HepG2 (cell line): ENCODE results near the gene TMEM225B. TPM values are rescaled to one million over a fixed set of nuclear protein-coding genes. Genes with fewer than 3 reads are reported as not detected.
A peak's percentile ranks its signal among the peaks of the same experiment; 100 is the strongest.

ENCODE experiments used
- DNMT1 ChIP-seq: sonication (generic); formaldehyde crosslinking; IDR thresholded peaks from 2 replicates; pipeline ENCODE4 v1.5.1; 2020; ENCODE audit warnings: mild to moderate bottlenecking, missing genetic modification reagents
- GZF1 ChIP-seq: sonication (generic); formaldehyde crosslinking; IDR thresholded peaks from 2 replicates; pipeline ENCODE4 v1.5.1; 2020; ENCODE audit warnings: mild to moderate bottlenecking, missing genetic modification reagents
- HNRNPLL ChIP-seq: fragments of 200-400 bp; formaldehyde crosslinking; IDR thresholded peaks from 2 replicates; pipeline ENCODE4 v1.6.1; 2017; ENCODE audit warnings: mild to moderate bottlenecking, low read depth, low read length; ENCODE audit not compliant: poor library complexity, severe bottlenecking
- ISL2 ChIP-seq: sonication (generic); formaldehyde crosslinking; IDR thresholded peaks from 2 replicates; pipeline ENCODE4 v1.5.0; 2020; ENCODE audit warnings: missing genetic modification reagents
- JUN ChIP-seq: sonication (generic); formaldehyde crosslinking; IDR thresholded peaks from 2 replicates; pipeline ENCODE4 v1.4.0; 2020; ENCODE audit warnings: mild to moderate bottlenecking, missing genetic modification reagents
- KLF9 ChIP-seq: IDR thresholded peaks from 2 replicates; pipeline ENCODE4 v1.6.1; 2016; ENCODE audit warnings: low read depth
- MAFG ChIP-seq: sonication (generic); formaldehyde crosslinking; IDR thresholded peaks from 2 replicates; pipeline ENCODE4 v1.5.1; 2020; ENCODE audit warnings: mild to moderate bottlenecking, missing genetic modification reagents
- MIXL1 ChIP-seq: IDR thresholded peaks from 2 replicates; pipeline ENCODE4 v1.6.1; 2016
- POLR2A ChIP-seq, 2 experiments: IDR thresholded peaks; 2 replicates each; pipeline ENCODE4 v1.6.1; 2011; ENCODE audit warnings: low read depth in 2 of 2, low read length in 2 of 2, mild to moderate bottlenecking in 1 of 2, moderate library complexity in 1 of 2; ENCODE audit not compliant: insufficient read depth in 1 of 2
- SOX6 ChIP-seq, 2 experiments: fragments of 450-650 bp in 1 of 2; sonication (generic) in 1 of 2; formaldehyde crosslinking in 1 of 2; IDR thresholded peaks; 2 replicates each; pipeline versions ENCODE4 v1.4.0 to v1.6.1; 2017 to 2020; ENCODE audit warnings: antibody characterized with exemption in 1 of 2, mild to moderate bottlenecking in 1 of 2, missing genetic modification reagents in 1 of 2
- ZFP36L1 ChIP-seq: sonication (generic); formaldehyde crosslinking; IDR thresholded peaks from 2 replicates; pipeline ENCODE4 v1.8.0; 2022; ENCODE audit warnings: mild to moderate bottlenecking, missing genetic modification reagents, moderate library complexity
- ZKSCAN5 ChIP-seq: sonication (generic); formaldehyde crosslinking; IDR thresholded peaks from 2 replicates; pipeline ENCODE4 v1.5.1; 2020; ENCODE audit warnings: mild to moderate bottlenecking, missing genetic modification reagents
- ZNF138 ChIP-seq: sonication (generic); formaldehyde crosslinking; IDR thresholded peaks from 2 replicates; pipeline ENCODE4 v1.5.0; 2020; ENCODE audit warnings: mild to moderate bottlenecking, low read depth, missing genetic modification reagents
- ZNF17 ChIP-seq: sonication (generic); formaldehyde crosslinking; IDR thresholded peaks from 2 replicates; pipeline ENCODE4 v1.5.0; 2020; ENCODE audit warnings: mild to moderate bottlenecking, missing genetic modification reagents
- ZNF18 ChIP-seq: sonication (generic); formaldehyde crosslinking; IDR thresholded peaks from 2 replicates; pipeline ENCODE4 v1.8.0; 2022; ENCODE audit warnings: mild to moderate bottlenecking, missing genetic modification reagents; ENCODE audit not compliant: insufficient replicate concordance
- ZNF180 ChIP-seq: sonication (generic); formaldehyde crosslinking; IDR thresholded peaks from 2 replicates; pipeline ENCODE4 v1.4.0; 2020; ENCODE audit warnings: low read depth, missing genetic modification reagents, borderline replicate concordance
- ZNF251 ChIP-seq: sonication (generic); formaldehyde crosslinking; IDR thresholded peaks from 2 replicates; pipeline ENCODE4 v1.9.0; 2021; ENCODE audit warnings: mild to moderate bottlenecking, missing genetic modification reagents
- ZNF678 ChIP-seq: sonication (generic); formaldehyde crosslinking; IDR thresholded peaks from 2 replicates; pipeline ENCODE4 v1.4.0; 2020; ENCODE audit warnings: mild to moderate bottlenecking, missing genetic modification reagents
- ZNF703 ChIP-seq: sonication (generic); formaldehyde crosslinking; IDR thresholded peaks from 2 replicates; pipeline ENCODE4 v1.5.1; 2020; ENCODE audit warnings: missing genetic modification reagents, mild to moderate bottlenecking, moderate library complexity, borderline replicate concordance
- ZNF788 ChIP-seq: sonication (generic); formaldehyde crosslinking; IDR thresholded peaks from 2 replicates; pipeline ENCODE4 v1.5.0; 2020; ENCODE audit warnings: mild to moderate bottlenecking, missing genetic modification reagents, borderline replicate concordance
- polyA plus RNA-seq, 8 experiments: library from polyadenylated mRNA; depleted of rRNA in 3 of 8; stranded (reverse) in 7 of 8; unstranded in 1 of 8; fragments of >200 nt; fragmentation: Illumina TruSeq in 4 of 8; extraction: Trizol in 4 of 8; gene quantifications; 2 replicates each; pipeline versions ENCODE4 v1.2.1 to v1.2.3, GENCODE V29; 2011 to 2016; ENCODE audit warnings: low read depth in 4 of 8, missing spikeins in 1 of 8, mixed read lengths in 1 of 8; ENCODE audit not compliant: insufficient read depth in 1 of 8
- total RNA-seq, 5 experiments: library from RNA; depleted of rRNA; stranded (reverse); fragments of >200 nt; fragmentation: Illumina TruSeq; extraction: Trizol; gene quantifications; 2 replicates each; pipeline ENCODE4 v1.2.3, GENCODE V29; 2016; ENCODE audit warnings: low read depth in 1 of 5
- TF ChIP-seq, protein P1 (sequence below): IDR thresholded peaks from 2 replicates; pipeline ENCODE4 v1.4.0; 2020; ENCODE audit warnings: mild to moderate bottlenecking, missing genetic modification reagents
- TF ChIP-seq, protein P2 (sequence below): sonication (generic); formaldehyde crosslinking; IDR thresholded peaks from 2 replicates; pipeline ENCODE4 v1.5.0; 2020; ENCODE audit warnings: missing genetic modification reagents
- TF ChIP-seq, protein P3 (sequence below): sonication (generic); formaldehyde crosslinking; IDR thresholded peaks from 2 replicates; pipeline ENCODE4 v1.4.0; 2020; ENCODE audit warnings: mild to moderate bottlenecking, missing genetic modification reagents

Gene TMEM225B
- total and polyA plus RNA-seq, 2 of the 13 experiments (the other 11 are each of a cell fraction or from before 2014, with no cell fraction given) = 0.78 to 0.95 TPM

- TF ChIP-seq ZNF788 = peak; percentile 63
- no peak for TF ChIP-seq MAFG
- TF ChIP-seq ZNF251 (CRISPR knock-in tag) = no peak
- TF ChIP-seq ZNF17 (CRISPR knock-in tag) = no peak
- TF ChIP-seq HNRNPLL = peak; percentile 50
- no peak; the same call in 1 of the 2 replicates for TF ChIP-seq MIXL1
- TF ChIP-seq ISL2 (CRISPR knock-in tag) = peak; percentile 34; the same call in 1 of the 2 replicates
- TF ChIP-seq POLR2A (IDR thresholded peaks at IDR 0.05; ENCODE audit: insufficient read depth in 1 of 2, low read depth in 2 of 2, low read length in 2 of 2) = peak; percentile 67 to 94
- TF ChIP-seq ZFP36L1 (CRISPR knock-in tag) = no peak
- TF ChIP-seq, protein P1, sequence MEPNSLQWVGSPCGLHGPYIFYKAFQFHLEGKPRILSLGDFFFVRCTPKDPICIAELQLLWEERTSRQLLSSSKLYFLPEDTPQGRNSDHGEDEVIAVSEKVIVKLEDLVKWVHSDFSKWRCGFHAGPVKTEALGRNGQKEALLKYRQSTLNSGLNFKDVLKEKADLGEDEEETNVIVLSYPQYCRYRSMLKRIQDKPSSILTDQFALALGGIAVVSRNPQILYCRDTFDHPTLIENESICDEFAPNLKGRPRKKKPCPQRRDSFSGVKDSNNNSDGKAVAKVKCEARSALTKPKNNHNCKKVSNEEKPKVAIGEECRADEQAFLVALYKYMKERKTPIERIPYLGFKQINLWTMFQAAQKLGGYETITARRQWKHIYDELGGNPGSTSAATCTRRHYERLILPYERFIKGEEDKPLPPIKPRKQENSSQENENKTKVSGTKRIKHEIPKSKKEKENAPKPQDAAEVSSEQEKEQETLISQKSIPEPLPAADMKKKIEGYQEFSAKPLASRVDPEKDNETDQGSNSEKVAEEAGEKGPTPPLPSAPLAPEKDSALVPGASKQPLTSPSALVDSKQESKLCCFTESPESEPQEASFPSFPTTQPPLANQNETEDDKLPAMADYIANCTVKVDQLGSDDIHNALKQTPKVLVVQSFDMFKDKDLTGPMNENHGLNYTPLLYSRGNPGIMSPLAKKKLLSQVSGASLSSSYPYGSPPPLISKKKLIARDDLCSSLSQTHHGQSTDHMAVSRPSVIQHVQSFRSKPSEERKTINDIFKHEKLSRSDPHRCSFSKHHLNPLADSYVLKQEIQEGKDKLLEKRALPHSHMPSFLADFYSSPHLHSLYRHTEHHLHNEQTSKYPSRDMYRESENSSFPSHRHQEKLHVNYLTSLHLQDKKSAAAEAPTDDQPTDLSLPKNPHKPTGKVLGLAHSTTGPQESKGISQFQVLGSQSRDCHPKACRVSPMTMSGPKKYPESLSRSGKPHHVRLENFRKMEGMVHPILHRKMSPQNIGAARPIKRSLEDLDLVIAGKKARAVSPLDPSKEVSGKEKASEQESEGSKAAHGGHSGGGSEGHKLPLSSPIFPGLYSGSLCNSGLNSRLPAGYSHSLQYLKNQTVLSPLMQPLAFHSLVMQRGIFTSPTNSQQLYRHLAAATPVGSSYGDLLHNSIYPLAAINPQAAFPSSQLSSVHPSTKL = no peak
- TF ChIP-seq KLF9 (CRISPR knock-in tag) = no peak
- no peak for TF ChIP-seq ZNF18 (CRISPR knock-in tag)
- no peak for TF ChIP-seq ZNF180 (CRISPR knock-in tag)
- TF ChIP-seq JUN (CRISPR knock-in tag) = no peak
- no peak for TF ChIP-seq SOX6 (IDR thresholded peaks at IDR 0.05)
- peak; percentile 52 for TF ChIP-seq SOX6 (CRISPR knock-in tag; IDR thresholded peaks at IDR 0.05)
- TF ChIP-seq ZKSCAN5 = no peak
- no peak for TF ChIP-seq DNMT1 (CRISPR knock-in tag)
- TF ChIP-seq ZNF678 (CRISPR knock-in tag) = no peak
- TF ChIP-seq ZNF703 (CRISPR knock-in tag) = no peak
- TF ChIP-seq, protein P2, sequence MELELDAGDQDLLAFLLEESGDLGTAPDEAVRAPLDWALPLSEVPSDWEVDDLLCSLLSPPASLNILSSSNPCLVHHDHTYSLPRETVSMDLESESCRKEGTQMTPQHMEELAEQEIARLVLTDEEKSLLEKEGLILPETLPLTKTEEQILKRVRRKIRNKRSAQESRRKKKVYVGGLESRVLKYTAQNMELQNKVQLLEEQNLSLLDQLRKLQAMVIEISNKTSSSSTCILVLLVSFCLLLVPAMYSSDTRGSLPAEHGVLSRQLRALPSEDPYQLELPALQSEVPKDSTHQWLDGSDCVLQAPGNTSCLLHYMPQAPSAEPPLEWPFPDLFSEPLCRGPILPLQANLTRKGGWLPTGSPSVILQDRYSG = no peak
- TF ChIP-seq ZNF138 (CRISPR knock-in tag) = no peak
- TF ChIP-seq GZF1 = no peak; the same call in 1 of the 2 replicates
- TF ChIP-seq, protein P3, sequence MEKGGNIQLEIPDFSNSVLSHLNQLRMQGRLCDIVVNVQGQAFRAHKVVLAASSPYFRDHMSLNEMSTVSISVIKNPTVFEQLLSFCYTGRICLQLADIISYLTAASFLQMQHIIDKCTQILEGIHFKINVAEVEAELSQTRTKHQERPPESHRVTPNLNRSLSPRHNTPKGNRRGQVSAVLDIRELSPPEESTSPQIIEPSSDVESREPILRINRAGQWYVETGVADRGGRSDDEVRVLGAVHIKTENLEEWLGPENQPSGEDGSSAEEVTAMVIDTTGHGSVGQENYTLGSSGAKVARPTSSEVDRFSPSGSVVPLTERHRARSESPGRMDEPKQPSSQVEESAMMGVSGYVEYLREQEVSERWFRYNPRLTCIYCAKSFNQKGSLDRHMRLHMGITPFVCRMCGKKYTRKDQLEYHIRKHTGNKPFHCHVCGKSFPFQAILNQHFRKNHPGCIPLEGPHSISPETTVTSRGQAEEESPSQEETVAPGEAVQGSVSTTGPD (CRISPR knock-in tag) = no peak
These were observed 39.5 kb upstream of the TMEM225B start, which contains the start of gene ZNF655 (continued) for GRCh38 chr7:99558306-99559174.
